HG02759 (cell line): Measurements from ENCODE around the gene CLTC.
A peak's percentile ranks its signal among the peaks of the same experiment; 100 is the strongest.

ENCODE experiments used
- ATAC-seq: cut with Tn5 transposase; IDR thresholded peaks from one replicate; pipeline ENCODE4 v1.9.1; 2021; ENCODE audit warnings: mild to moderate bottlenecking, moderate library complexity; ENCODE audit not compliant: unreplicated experiment

The CLTC gene

GRCh38 chr17:59678918-59679317 lies 59.2 kb downstream of the CLTC start:
- ATAC-seq, result no peak

GRCh38 chr17:59680314-59680713 lies 60.6 kb downstream of the CLTC start:
- ATAC-seq, result no peak

GRCh38 chr17:59683283-59683682 lies 63.6 kb downstream of the CLTC start:
- ATAC-seq, result no peak

- no peak for ATAC-seq
These were observed 65.3 kb downstream of the CLTC start for GRCh38 chr17:59684967-59685366.

GRCh38 chr17:59688008-59688407 lies 68.3 kb downstream of the CLTC start:
- ATAC-seq, result no peak

- ATAC-seq, result no peak
These were observed 68.8 kb downstream of the CLTC start for GRCh38 chr17:59688496-59688895.

GRCh38 chr17:59693582-59693981 lies 73.9 kb downstream of the CLTC start:
- no peak for ATAC-seq

- no peak for ATAC-seq
These were observed 74.6 kb downstream of the CLTC start for GRCh38 chr17:59694344-59694743.

- no peak for ATAC-seq
These were observed 76.4 kb downstream of the CLTC start for GRCh38 chr17:59695945-59696681.

GRCh38 chr17:59696682-59697277 lies 77.1 kb downstream of the CLTC start:
- no peak for ATAC-seq

GRCh38 chr17:59698143-59698542 lies 78.4 kb downstream of the CLTC start:
- ATAC-seq, result no peak

GRCh38 chr17:59699218-59699617 lies 79.5 kb downstream of the CLTC start:
- ATAC-seq, result no peak

- ATAC-seq, result no peak
These were observed 80.1 kb downstream of the CLTC start for GRCh38 chr17:59699786-59700185.

GRCh38 chr17:59702304-59702703 lies 82.6 kb downstream of the CLTC start:
- ATAC-seq, result no peak

- peak; percentile 96 for ATAC-seq
These were observed 87.7 kb downstream of the CLTC start, which contains the start of the genes PTRH2 and VMP1 for GRCh38 chr17:59707149-59707970. Gene PTRH2 (minus strand): TSS chr17:59707430. CDS start chr17:59697978, 9,452 bp downstream. Gene VMP1 (plus strand): TSS chr17:59707654. CDS start chr17:59731447, 23,793 bp downstream.

- ATAC-seq, result no peak
These were observed 88.3 kb downstream of the CLTC start for GRCh38 chr17:59707971-59708430.

- ATAC-seq, result no peak
These were observed 92.2 kb downstream of the CLTC start for GRCh38 chr17:59711936-59712335.

GRCh38 chr17:59712862-59713261 lies 93.2 kb downstream of the CLTC start:
- no peak for ATAC-seq

GRCh38 chr17:59714255-59714654 lies 94.6 kb downstream of the CLTC start:
- ATAC-seq, result no peak

- no peak for ATAC-seq
These were observed 96.7 kb downstream of the CLTC start for GRCh38 chr17:59716427-59716826.

GRCh38 chr17:59719526-59719925 lies 99.8 kb downstream of the CLTC start:
- ATAC-seq, result no peak
